NOMO-1 (cell line): Measurements from ENCODE around the gene SPATA13.
A peak's percentile ranks its signal among the peaks of the same experiment; 100 is the strongest.
"Not testable (repeated sequence)": the region's sequence is repeated elsewhere in the genome, so short reads cannot be mapped to it uniquely, and the experiment has no call there.

Source experiments
- DNase-seq, 2 experiments: peaks; one replicate each; lab custom pipeline; 2025; ENCODE audit not compliant: unreplicated experiment in 2 of 2; lab: John Stamatoyannopoulos, UW

SPATA13 gene

DNA sequence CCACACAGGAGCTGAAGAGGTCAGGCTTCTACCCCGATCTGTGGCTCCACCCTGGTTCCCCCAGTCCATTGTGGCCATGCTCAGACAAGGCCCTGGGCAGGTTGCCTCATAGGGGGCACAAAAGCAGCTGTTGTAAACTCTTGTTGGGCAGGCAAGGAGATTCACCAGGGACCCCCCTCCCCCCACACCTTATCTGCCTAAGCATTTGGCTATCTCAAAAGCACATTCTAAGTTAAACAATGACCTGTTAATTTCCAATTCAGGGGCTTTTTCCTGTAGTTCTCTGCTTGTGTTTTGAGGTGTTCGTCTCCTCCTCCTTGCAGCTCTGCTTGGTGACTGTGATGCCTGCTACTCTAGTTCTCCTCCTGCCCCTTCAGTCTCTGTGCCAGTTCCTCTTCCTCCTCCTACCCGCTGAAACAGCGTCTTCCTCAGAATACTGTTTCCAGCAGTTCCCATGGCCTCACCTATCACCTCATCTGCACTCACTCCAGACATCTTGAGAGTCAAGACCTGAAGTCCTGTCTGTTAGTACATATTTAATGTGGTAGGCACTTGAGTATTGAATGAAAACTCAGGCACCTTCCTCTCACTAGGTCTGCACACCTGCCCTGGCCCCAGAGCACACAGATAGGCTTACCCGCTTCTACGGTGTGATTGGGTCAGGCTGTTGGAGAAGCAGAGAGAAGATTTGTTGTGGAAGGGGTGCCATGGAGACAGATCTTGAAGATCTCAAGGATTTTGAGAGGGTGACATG, 31.7 kb downstream of the SPATA13 start:
- no peak for DNase-seq

DNA sequence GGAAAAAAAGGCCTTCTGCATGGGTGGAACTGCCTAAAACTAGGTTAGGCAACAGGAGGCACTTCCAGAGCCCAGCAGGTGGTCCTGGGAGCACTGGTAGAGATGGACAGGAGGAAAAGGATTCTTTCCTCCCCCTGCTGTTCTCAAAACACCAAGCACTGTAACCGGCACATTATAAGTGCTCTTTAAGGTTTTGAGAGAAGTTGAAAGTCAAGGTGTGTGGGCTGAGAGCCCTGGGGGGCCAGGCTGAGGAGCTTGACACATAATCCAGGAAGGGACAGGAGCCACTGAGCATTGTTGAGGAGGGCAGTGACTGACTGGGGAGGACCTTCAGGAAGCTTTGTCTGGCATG, 32.3 kb downstream of the SPATA13 start:
- DNase-seq: no peak

DNA sequence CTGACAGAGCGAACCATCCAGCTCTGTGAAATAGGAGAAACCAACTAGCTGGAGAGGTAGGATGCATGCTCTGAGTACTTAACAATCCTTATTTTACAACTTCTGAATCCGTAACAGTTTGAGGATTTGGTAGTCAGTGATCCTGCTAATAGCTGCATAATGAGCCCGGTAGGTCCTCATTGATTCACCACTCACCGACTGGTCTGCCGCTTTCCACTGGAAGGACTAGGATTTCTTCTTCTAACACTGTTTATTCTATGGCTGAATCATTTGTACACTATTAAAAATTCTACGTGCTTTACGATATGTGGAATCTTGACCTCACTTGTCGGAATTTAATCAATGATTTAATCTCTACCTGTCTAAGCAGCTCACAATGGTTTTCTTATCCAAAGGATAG, 33.9 kb downstream of the SPATA13 start:
- DNase-seq: no peak

DNA sequence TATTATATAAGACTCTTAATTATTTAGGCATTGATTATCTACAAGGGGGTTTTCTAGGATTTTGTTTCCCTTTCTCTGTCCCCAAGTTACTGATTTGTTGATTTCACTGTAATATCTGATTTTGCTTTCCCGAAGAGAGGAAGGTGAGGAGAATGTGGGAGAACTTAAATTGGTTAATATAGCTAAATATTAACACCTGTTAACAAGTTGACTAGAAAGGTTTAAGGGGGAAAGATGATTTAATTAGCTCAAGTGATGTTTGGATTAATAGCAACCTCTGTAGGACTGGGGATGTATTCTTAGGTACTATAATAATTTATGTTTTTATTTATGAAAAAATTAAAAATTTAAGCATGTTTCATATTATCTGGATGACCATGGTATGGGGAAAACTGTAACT, 35.1 kb downstream of the SPATA13 start:
- DNase-seq: no peak

DNA sequence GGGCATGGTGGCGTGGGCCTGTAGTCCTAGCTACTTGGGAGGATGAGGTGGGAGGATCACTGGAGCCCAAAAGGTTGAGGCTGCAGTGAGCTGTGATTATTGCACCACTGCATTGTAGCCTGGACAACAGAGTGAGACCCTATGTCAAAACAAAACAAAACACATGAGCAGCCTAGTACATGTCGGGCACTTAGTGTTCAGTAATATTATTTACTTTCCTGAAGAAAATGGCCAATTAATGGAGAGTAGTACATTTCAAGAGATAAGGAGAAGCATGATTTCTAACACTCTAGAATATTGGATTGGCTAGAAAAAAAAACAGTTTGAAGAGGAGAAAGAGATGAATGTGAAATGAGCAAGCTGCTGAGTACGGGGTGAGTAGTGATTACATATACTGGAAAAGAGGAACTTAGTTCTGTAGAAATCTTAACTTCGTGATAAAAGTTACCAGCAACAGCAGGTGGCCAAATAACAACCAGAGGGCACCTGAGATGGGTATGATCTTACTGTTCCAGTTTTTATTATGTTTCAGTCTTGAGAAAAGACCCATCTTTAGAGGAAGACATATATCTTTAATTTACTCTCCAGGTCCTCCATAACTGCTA, 36.2 kb downstream of the SPATA13 start:
- peak; percentile 15 to 68 for DNase-seq

DNA sequence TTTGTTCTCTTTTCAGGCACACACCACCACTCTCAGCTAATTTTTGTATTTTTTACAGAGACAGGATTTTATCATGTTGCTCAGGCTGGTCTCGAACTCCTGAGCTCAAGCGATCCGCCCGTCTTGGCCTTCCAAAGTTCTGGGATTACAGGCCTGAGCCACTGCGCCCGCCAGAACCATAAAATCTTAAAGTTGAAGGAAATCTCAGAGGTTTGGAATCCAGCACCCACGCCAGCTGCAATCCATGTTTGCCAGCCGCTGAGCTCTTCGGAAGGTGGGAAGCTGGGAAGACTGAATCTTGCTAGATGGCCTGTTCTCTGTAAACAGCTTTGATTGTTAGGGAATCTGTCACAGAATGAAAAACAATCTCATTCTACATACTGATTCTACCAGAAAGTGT, 38.5 kb downstream of the SPATA13 start:
- no peak for DNase-seq

DNA sequence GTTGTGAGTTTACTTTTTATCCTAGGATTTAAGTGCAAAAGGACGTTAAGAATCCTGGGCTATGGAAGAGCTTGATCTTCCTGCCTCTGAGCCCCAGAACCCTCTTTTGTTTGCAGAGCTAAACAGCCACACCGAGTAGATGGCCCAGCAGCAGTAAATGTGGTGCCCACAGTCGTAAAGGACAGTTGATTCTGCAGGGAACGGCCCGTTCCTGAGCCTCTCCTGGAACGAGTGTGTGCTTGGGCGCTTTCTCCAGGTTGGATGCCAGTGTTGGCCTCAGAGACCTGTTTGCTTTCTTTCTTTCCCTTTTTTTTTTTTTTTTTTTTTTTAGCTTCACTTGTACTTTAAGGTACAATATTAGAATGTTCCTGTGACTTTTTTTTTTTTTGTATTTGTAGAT, 41.7 kb downstream of the SPATA13 start:
- DNase-seq: no peak

DNA sequence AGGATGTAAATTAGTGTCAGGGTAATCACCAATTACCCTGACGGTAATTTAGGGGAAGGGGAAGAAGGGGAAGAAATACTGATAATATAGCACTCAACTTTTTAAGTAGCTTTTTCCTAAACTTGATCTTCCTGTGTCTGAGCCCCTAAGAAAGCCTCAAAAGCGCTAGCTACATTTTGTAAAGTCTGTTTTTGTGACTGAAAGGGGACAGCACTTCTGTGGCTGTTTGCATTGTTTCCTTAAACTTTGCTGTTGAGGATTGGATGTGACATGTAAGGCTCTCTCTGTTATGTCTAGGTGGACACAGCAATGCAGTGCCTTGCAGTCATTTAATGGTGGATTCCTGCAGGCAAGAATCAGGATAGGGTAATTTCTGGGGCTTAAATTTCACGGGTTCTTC, 42.8 kb downstream of the SPATA13 start:
- no peak for DNase-seq

DNA sequence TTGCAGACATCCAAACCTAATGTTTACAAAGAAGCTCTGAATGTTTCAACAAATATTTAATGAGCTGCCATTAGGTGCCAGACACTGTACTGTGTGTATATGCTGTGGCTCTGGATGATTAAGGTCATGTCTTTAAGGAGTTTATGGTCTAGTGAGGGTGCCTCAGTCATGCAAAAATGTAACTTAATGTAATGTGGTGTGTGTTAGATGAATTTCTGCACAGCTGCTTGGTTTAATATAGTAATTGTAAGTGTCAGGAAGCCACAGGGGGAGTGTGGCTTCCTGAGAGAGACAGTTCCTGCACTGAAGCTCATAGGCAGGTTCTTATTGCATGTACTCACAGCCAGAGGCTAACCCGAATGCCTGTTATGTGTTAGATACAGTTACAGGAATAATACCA, 43.3 kb downstream of the SPATA13 start:
- peak in 1 of 2 experiments; percentile 30 for DNase-seq

DNA sequence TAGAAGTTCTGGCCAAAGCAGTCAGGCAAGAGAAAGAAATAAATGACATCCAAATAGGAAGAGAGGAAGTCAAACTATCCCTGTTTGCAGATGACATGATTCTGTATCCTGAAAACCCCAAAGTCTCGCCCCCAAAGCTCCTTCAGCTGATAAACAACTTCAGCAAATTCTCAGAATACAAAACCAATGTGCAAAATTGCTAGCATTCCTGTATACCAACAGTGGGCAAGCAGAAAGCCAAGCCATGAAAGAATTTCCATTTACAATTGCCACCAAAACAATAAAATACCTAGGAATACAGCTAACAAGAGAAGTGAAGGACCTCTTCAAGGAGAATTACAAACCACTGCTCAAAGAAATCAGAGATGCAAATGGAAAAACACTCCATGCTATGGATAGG, 44.6 kb downstream of the SPATA13 start:
- not testable (repeated sequence) for DNase-seq

DNA sequence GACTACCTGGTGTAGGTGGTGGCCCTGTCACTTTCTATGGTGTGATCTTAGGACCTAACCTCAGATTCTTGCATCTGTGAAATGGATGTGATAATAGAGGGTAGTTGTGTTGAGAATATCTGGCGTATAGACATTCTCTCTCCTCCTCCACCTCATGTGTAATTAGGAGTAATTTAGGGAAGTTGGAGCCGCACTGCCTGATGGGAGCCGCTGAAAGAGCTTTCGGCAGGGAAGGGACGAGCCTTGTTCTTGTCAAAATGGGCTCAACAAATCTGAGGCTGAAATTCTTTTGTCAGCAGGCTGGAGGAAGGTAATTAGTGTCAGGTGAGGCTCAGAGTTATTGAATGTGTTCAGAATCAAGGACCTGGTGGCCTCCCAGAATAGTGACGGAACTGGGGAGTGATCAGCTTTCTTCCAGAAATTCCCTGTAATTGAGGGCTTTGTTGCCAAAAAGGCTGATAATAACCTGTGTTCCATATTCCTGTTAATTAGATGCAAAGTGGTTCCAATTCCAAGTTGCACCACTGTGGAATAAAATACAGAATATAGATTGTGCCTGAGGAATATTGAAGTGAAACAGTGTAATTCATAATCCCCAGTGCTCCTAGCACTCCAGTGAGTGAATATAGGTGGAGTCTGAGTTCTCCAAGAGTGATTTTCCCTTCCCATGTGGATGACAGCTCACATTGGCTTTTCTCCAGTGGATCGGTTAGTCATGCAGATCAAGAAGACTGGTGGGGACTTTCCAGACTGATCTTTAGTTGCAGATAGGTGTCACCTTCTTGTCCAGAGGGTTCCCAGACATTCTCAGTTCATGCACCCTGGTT, 47.5 kb downstream of the SPATA13 start:
- DNase-seq: no peak

DNA sequence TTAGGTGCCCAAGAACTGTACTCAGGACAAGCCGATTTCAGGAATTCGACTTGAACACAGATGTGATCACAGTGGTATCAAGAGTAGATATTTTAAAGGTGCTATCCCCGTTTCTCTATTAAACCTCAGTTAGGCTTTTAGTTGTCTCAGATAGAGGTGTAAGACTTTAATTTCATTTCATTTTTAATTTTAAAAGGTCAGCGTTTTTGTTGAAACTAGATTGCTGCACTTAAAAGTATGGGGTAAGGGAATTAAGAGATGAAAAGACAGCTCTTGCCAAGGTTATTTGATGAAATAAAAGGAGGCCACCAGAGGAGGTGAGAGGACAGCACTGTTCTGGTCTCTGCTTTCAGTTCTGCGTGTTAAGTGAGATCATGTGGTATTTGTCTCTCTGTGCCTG, 48.6 kb downstream of the SPATA13 start:
- DNase-seq: no peak

DNA sequence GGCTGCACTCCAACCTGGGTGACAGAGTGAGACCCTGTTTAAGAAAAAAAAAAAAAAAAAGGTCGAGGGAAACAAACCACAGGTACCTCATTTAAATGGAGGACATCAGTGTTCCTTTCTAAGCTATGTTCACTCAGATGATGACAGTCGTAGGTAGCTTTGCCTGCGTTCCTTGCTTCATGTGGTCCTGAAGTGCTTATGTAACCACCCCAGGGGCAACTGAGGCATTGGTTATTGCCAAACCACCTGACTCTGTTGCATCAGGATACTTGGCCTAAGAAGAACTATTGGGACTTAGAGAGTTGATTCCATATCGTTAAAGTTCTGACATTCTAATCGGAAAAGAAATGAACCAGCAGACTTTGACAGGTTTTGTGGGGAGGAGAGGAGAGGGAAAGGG, 51.7 kb downstream of the SPATA13 start:
- no peak for DNase-seq

DNA sequence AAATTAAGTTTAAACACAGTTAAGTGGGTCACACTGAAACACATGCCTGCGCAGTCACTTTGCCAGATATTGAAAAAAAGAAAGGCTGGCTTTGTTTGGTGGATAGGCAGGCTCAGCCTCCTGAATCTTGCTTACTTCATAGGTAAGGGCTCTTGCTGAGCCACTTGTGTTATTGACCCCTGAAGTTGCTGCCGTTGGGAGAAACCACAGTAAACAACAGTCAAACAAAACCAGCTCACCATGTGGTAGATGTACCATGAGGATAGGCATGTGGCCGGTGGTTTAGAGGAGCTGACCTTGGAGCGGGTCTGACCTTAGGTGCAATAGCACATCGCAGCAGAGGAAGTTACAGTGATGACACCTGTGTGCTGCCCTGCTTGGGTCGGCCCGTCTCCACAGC, 52.2 kb downstream of the SPATA13 start:
- DNase-seq: no peak

DNA sequence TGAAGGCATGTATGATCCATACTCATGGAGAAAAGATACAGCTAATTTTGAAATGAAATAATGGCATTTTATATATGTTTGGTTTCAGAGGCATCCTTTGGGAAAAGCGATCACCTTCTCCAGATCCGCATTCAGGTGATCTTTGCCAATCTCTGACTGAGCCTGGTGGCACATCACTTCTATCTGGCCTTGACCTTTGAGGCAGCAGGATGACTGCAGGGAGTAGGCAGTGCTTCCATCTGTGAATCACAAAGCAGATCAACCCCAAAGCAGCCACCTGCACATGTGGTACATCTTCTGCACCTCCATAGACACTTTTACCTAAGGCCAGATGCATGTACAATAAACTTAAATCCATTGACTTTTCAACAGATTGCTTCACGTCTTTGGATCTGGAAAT, 53.4 kb downstream of the SPATA13 start:
- no peak for DNase-seq

DNA sequence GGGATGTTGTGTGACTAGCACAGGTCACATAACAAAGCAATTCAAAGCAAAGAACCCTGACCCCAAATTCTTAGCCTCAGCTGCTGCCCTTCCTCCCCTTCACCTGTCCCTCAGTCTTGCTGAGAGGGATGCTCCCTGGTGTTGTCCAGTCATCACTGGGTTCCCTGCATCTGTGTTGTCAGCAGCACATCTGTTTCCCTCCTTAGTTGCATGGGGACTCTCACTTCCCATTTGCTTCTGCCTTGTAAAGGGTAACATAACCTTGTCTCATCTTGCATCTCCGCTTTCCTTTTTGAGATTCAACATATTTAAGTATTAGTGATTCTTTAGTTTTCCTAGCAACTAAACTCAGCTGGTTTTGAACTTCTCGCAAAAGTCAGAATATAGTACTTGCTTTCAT, 54.0 kb downstream of the SPATA13 start:
- DNase-seq: peak in 1 of 2 experiments; percentile 35

DNA sequence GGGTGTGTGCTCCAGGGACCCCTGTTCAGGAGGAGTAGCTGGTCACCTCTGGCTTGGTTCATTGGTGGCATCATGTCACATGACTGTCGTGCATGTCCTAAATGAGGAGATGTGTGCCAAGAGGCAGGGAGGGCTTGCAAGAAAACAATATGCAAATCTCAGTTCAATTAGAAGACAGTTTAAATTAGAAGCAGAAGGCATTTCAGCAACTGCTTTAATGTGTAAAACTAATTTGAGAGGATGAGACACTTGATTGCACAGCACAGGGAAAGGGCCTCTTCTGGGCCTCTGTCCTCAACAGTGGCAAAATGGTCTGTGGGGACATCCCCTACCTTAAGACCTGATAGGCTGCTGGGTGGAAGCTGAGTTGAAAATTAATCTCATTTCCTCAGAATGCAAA, 54.6 kb downstream of the SPATA13 start:
- no peak for DNase-seq

DNA sequence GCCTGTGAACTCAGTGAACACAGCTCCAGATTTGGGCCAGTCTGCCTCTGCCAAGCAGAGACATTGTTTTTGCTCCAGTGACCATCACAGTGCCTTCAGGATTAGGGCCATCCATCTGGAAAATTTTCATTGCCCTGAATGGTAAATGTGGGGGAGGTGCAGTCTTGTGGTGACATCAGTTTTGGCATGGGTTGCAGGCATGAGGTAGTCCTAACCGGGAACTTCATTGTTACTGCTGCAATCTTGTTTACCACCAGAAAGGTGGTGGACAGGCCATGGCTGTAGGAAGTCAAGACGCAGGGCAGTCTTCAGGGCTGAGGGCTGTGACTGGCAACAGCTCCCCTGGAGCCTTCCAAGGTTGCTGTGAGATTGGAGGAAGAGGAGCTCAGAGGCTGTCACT, 55.2 kb downstream of the SPATA13 start:
- no peak for DNase-seq

DNA sequence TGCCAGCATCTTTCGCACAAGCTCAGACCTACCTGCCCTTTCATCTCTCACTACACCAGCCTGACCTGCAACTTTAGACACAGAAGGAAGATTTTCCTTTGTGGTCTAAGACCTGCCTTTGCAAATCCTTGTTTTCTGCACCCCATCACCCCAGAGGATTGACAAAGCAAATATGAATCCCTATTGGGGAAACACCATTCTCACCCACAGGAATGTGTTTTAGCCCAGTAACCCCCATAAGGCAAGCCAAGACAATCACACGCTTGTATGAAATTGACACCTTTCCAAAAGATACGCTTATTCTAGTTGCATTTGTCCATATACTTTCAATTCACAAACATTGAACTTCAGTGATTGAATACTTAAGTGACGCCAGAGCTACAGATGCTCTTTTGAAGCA, 55.7 kb downstream of the SPATA13 start:
- no peak for DNase-seq

DNA sequence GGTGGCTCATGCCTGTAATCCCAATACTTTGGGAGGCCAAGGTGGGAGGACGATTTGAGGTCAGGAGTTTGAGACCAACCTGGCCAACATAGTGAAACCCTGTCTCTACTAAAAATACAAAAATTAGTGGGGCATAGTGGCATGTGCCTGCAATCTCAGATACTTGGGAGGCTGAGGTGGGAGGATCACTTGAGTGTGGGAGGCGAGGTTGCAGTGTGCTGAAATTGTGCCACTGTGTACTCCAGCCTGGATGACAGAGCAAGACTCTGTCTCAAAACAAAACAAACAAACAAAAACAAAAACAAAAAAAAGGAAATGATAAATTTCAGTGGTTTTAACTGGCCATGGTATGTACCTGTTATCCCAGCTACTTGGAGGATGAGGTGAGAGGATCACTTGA, 56.3 kb downstream of the SPATA13 start:
- DNase-seq: not testable (repeated sequence)

DNA sequence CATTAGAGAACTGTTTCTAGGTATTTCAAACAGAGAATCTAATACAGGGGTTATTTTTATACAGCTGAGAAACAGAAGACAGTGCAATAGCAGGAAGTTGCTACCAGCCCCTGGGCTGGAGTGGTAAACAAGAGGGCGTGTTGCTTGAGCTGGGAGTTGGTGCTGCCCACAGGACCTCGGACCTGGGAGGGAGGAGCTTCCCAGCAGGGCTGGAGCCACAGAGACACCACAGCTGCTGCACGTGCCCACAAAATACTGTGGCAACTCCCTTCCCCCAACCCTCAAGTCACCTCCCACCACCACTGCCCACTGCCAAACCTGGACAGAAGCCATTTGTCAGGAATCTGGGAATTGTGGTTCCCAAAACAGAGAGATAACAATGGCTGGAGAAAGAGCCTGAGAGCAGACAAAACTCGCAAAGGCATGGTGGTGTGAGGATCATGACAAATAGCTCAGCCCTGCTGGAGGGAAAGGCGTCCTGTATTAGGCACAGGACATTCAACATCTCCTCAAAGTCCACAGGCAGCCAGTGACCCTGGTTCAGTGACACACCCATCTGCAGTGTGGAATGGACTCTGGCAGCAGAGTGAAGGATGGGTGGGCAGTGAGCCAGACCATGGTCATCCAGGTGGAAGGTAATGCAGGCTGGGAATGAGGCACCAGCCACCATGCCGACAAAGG, 57.2 kb downstream of the SPATA13 start:
- DNase-seq: peak in 1 of 2 experiments; percentile 36
